Body of pancreas (tissue), 4 donors: ENCODE data around the gene BCAT1.

ENCODE experiments used
- POLR2A ChIP-seq, 3 donors: fragments of 450-650 bp; IDR thresholded peaks; one replicate each; pipeline ENCODE4 v1.6.1; 2016; ENCODE audit warnings: antibody characterized with exemption in 3 of 3, mild to moderate bottlenecking in 2 of 3
- TF ChIP-seq, protein P1 (sequence below), 7 experiments: fragments of 450-650 bp in 4 of 7; fragments of 200-600 bp in 3 of 7; sonication (generic) in 3 of 7; IDR thresholded peaks; one replicate each; pipeline ENCODE4 v1.5.1; 2016 to 2019; ENCODE audit warnings: antibody characterized with exemption in 7 of 7

GRCh38 chr12:24895612-24896011, 53.3 kb downstream of the BCAT1 start:
- TF ChIP-seq, protein P1, sequence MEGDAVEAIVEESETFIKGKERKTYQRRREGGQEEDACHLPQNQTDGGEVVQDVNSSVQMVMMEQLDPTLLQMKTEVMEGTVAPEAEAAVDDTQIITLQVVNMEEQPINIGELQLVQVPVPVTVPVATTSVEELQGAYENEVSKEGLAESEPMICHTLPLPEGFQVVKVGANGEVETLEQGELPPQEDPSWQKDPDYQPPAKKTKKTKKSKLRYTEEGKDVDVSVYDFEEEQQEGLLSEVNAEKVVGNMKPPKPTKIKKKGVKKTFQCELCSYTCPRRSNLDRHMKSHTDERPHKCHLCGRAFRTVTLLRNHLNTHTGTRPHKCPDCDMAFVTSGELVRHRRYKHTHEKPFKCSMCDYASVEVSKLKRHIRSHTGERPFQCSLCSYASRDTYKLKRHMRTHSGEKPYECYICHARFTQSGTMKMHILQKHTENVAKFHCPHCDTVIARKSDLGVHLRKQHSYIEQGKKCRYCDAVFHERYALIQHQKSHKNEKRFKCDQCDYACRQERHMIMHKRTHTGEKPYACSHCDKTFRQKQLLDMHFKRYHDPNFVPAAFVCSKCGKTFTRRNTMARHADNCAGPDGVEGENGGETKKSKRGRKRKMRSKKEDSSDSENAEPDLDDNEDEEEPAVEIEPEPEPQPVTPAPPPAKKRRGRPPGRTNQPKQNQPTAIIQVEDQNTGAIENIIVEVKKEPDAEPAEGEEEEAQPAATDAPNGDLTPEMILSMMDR (IDR thresholded peaks at IDR 0.05), result no peak
- TF ChIP-seq POLR2A (IDR thresholded peaks at IDR 0.05), result no peak
